ENCODE measurements around the gene SYT1.
"Not testable (repeated sequence)": the region's sequence is repeated elsewhere in the genome, so short reads cannot be mapped to it uniquely, and the experiment has no call there.

The SYT1 gene

GRCh38 chr12:79206871-79207270 is 342.3 kb downstream of the SYT1 start:
- Histone ChIP-seq H3K4me3 (ENCODE audit: low read depth, low read length) (no peak overlapping the region), H3K36me3 (ENCODE audit: control insufficient read depth, insufficient read depth, low read length) (no peaks in the 10 kb centered on the region), H3K9me3 (ENCODE audit: control insufficient read depth, insufficient read depth, low read depth, low read length) (no peaks in the 10 kb centered on the region; the same call in 1 of the 2 replicates), H3K27ac (ENCODE audit: low read depth, low read length) (no peak overlapping the region), H3K27me3 (ENCODE audit: control insufficient read depth, insufficient read depth, low read length) (no peaks in the 10 kb centered on the region), H3K4me1 (ENCODE audit: control insufficient read depth, insufficient read depth, low read length) (no peaks in the 10 kb centered on the region), H3K9ac (ENCODE audit: low read length) (no peak overlapping the region)

- not testable (repeated sequence) for H3K9ac ChIP-seq (ENCODE audit: low read length); H3K36me3 ChIP-seq (ENCODE audit: control insufficient read depth, insufficient read depth, low read length); H3K9me3 ChIP-seq (ENCODE audit: control insufficient read depth, insufficient read depth, low read depth, low read length); H3K4me3 ChIP-seq (ENCODE audit: low read depth, low read length); H3K27ac ChIP-seq (ENCODE audit: low read depth, low read length); H3K4me1 ChIP-seq (ENCODE audit: control insufficient read depth, insufficient read depth, low read length); H3K27me3 ChIP-seq (ENCODE audit: control insufficient read depth, insufficient read depth, low read length)
Observed at GRCh38 chr12:79210403-79210802, 345.8 kb downstream of the SYT1 start.

- H3K36me3 ChIP-seq (ENCODE audit: control insufficient read depth, insufficient read depth, low read length) = peaks cover 5% of the 10 kb centered on the region
- no peak overlapping the region for H3K4me3 ChIP-seq (ENCODE audit: low read depth, low read length)
- H3K9me3 ChIP-seq (ENCODE audit: control insufficient read depth, insufficient read depth, low read depth, low read length) = peaks cover 8% of the 10 kb centered on the region; the same call in 1 of the 2 replicates
- no peak overlapping the region for H3K9ac ChIP-seq (ENCODE audit: low read length)
- H3K27me3 ChIP-seq (ENCODE audit: control insufficient read depth, insufficient read depth, low read length) = no peaks in the 10 kb centered on the region
- H3K4me1 ChIP-seq (ENCODE audit: control insufficient read depth, insufficient read depth, low read length) = no peaks in the 10 kb centered on the region
- H3K27ac ChIP-seq (ENCODE audit: low read depth, low read length) = no peak overlapping the region
Observed at GRCh38 chr12:79217306-79217705, 352.7 kb downstream of the SYT1 start.

- H3K27me3 ChIP-seq (ENCODE audit: control insufficient read depth, insufficient read depth, low read length) = no peaks in the 10 kb centered on the region
- peaks cover 5% of the 10 kb centered on the region for H3K36me3 ChIP-seq (ENCODE audit: control insufficient read depth, insufficient read depth, low read length)
- no peak overlapping the region for H3K9ac ChIP-seq (ENCODE audit: low read length)
- no peak overlapping the region for H3K27ac ChIP-seq (ENCODE audit: low read depth, low read length)
- peaks cover 8% of the 10 kb centered on the region; the same call in 1 of the 2 replicates for H3K9me3 ChIP-seq (ENCODE audit: control insufficient read depth, insufficient read depth, low read depth, low read length)
- peaks cover 6% of the 10 kb centered on the region; the same call in 1 of the 2 replicates for H3K4me1 ChIP-seq (ENCODE audit: control insufficient read depth, insufficient read depth, low read length)
- no peak overlapping the region for H3K4me3 ChIP-seq (ENCODE audit: low read depth, low read length)
Observed at GRCh38 chr12:79223210-79223609, 358.6 kb downstream of the SYT1 start.

- no peak overlapping the region for H3K27ac ChIP-seq (ENCODE audit: low read depth, low read length)
Observed at GRCh38 chr12:79223761-79224160, 359.2 kb downstream of the SYT1 start.

GRCh38 chr12:79227091-79227490 is 362.5 kb downstream of the SYT1 start:
- no peaks in the 10 kb centered on the region for H3K36me3 ChIP-seq (ENCODE audit: control insufficient read depth, insufficient read depth, low read length)
- H3K27ac ChIP-seq (ENCODE audit: low read depth, low read length) = no peak overlapping the region
- H3K4me1 ChIP-seq (ENCODE audit: control insufficient read depth, insufficient read depth, low read length) = peaks cover 16% of the 10 kb centered on the region; the same call in 1 of the 2 replicates
- no peak overlapping the region for H3K9ac ChIP-seq (ENCODE audit: low read length)
- no peaks in the 10 kb centered on the region for H3K27me3 ChIP-seq (ENCODE audit: control insufficient read depth, insufficient read depth, low read length)
- no peaks in the 10 kb centered on the region for H3K9me3 ChIP-seq (ENCODE audit: control insufficient read depth, insufficient read depth, low read depth, low read length)
- H3K4me3 ChIP-seq (ENCODE audit: low read depth, low read length) = no peak overlapping the region

More at GRCh38 chr12:79223761-79224160, 359.2 kb downstream of the SYT1 start:
- Histone ChIP-seq H3K36me3 (ENCODE audit: control insufficient read depth, insufficient read depth, low read length) (no peaks in the 10 kb centered on the region), H3K27me3 (ENCODE audit: control insufficient read depth, insufficient read depth, low read length) (no peaks in the 10 kb centered on the region), H3K9me3 (ENCODE audit: control insufficient read depth, insufficient read depth, low read depth, low read length) (peaks cover 8% of the 10 kb centered on the region; the same call in 1 of the 2 replicates), H3K4me3 (ENCODE audit: low read depth, low read length) (no peak overlapping the region), H3K9ac (ENCODE audit: low read length) (no peak overlapping the region), H3K4me1 (ENCODE audit: control insufficient read depth, insufficient read depth, low read length) (peaks cover 11% of the 10 kb centered on the region; the same call in 1 of the 2 replicates)

- Histone ChIP-seq H3K4me3 (ENCODE audit: low read depth, low read length) (no peak overlapping the region), H3K9ac (ENCODE audit: low read length) (no peak overlapping the region), H3K4me1 (ENCODE audit: control insufficient read depth, insufficient read depth, low read length) (peaks cover 16% of the 10 kb centered on the region; the same call in 1 of the 2 replicates), H3K27me3 (ENCODE audit: control insufficient read depth, insufficient read depth, low read length) (no peaks in the 10 kb centered on the region), H3K36me3 (ENCODE audit: control insufficient read depth, insufficient read depth, low read length) (no peaks in the 10 kb centered on the region), H3K9me3 (ENCODE audit: control insufficient read depth, insufficient read depth, low read depth, low read length) (no peaks in the 10 kb centered on the region), H3K27ac (ENCODE audit: low read depth, low read length) (no peak overlapping the region)
Observed at GRCh38 chr12:79227646-79228045, 363.1 kb downstream of the SYT1 start.

GRCh38 chr12:79233341-79233781 is 368.8 kb downstream of the SYT1 start:
- no peak overlapping the region for H3K4me3 ChIP-seq (ENCODE audit: low read depth, low read length)
- H3K36me3 ChIP-seq (ENCODE audit: control insufficient read depth, insufficient read depth, low read length) = 0 out of 2 replicates have a peak, but pooled peaks cover 4% of the 10 kb centered on the region
- no peaks in the 10 kb centered on the region for H3K27me3 ChIP-seq (ENCODE audit: control insufficient read depth, insufficient read depth, low read length)
- H3K27ac ChIP-seq (ENCODE audit: low read depth, low read length) = no peak overlapping the region
- H3K9ac ChIP-seq (ENCODE audit: low read length) = no peak overlapping the region
- H3K4me1 ChIP-seq (ENCODE audit: control insufficient read depth, insufficient read depth, low read length) = peaks cover 25% of the 10 kb centered on the region
- no peaks in the 10 kb centered on the region for H3K9me3 ChIP-seq (ENCODE audit: control insufficient read depth, insufficient read depth, low read depth, low read length)

- no peak overlapping the region for H3K9ac ChIP-seq (ENCODE audit: low read length)
- H3K9me3 ChIP-seq (ENCODE audit: control insufficient read depth, insufficient read depth, low read depth, low read length) = no peaks in the 10 kb centered on the region
- no peak overlapping the region for H3K27ac ChIP-seq (ENCODE audit: low read depth, low read length)
- no peaks in the 10 kb centered on the region for H3K27me3 ChIP-seq (ENCODE audit: control insufficient read depth, insufficient read depth, low read length)
- H3K36me3 ChIP-seq (ENCODE audit: control insufficient read depth, insufficient read depth, low read length) = peaks cover 9% of the 10 kb centered on the region; the same call in 1 of the 2 replicates
- H3K4me1 ChIP-seq (ENCODE audit: control insufficient read depth, insufficient read depth, low read length) = peaks cover 16% of the 10 kb centered on the region
- H3K4me3 ChIP-seq (ENCODE audit: low read depth, low read length) = no peak overlapping the region
Observed at GRCh38 chr12:79236920-79237319, 372.3 kb downstream of the SYT1 start.

GRCh38 chr12:79238246-79238645 is 373.7 kb downstream of the SYT1 start:
- Histone ChIP-seq H3K4me1 (ENCODE audit: control insufficient read depth, insufficient read depth, low read length) (peaks cover 16% of the 10 kb centered on the region), H3K9me3 (ENCODE audit: control insufficient read depth, insufficient read depth, low read depth, low read length) (peaks cover 5% of the 10 kb centered on the region; the same call in 1 of the 2 replicates), H3K27ac (ENCODE audit: low read depth, low read length) (no peak overlapping the region), H3K9ac (ENCODE audit: low read length) (no peak overlapping the region), H3K36me3 (ENCODE audit: control insufficient read depth, insufficient read depth, low read length) (peaks cover 12% of the 10 kb centered on the region; the same call in 1 of the 2 replicates), H3K27me3 (ENCODE audit: control insufficient read depth, insufficient read depth, low read length) (no peaks in the 10 kb centered on the region), H3K4me3 (ENCODE audit: low read depth, low read length) (no peak overlapping the region)

GRCh38 chr12:79247494-79247893 is 382.9 kb downstream of the SYT1 start:
- Histone ChIP-seq H3K4me3 (ENCODE audit: low read depth, low read length) (no peak overlapping the region), H3K27me3 (ENCODE audit: control insufficient read depth, insufficient read depth, low read length) (no peaks in the 10 kb centered on the region), H3K9me3 (ENCODE audit: control insufficient read depth, insufficient read depth, low read depth, low read length) (peaks cover under 1% of the 10 kb centered on the region; the same call in 1 of the 2 replicates), H3K9ac (ENCODE audit: low read length) (no peak overlapping the region), H3K27ac (ENCODE audit: low read depth, low read length) (no peak overlapping the region), H3K36me3 (ENCODE audit: control insufficient read depth, insufficient read depth, low read length) (no peaks in the 10 kb centered on the region; the same call in 1 of the 2 replicates), H3K4me1 (ENCODE audit: control insufficient read depth, insufficient read depth, low read length) (peaks cover 14% of the 10 kb centered on the region; the same call in 1 of the 2 replicates)
